Islet of Langerhans (tissue), 1 donor: ENCODE data around the gene DNMBP.
"Not testable (repeated sequence)": the region's sequence is repeated elsewhere in the genome, so short reads cannot be mapped to it uniquely, and the experiment has no call there.

ENCODE experiments used
- FAIRE-seq: peaks from one replicate; lab custom pipeline; 2011; peaks lifted over from hg19 to GRCh38; lab: Jason Lieb, UNC

DNMBP gene

GRCh38 chr10:100020142-100020885 lies 10.6 kb upstream of the DNMBP start:
- no peak for FAIRE-seq

- FAIRE-seq, result no peak
Observed at GRCh38 chr10:100019787-100020141, 10.0 kb upstream of the DNMBP start.

GRCh38 chr10:100014071-100014762 lies 4.5 kb upstream of the DNMBP start:
- no peak for FAIRE-seq

GRCh38 chr10:100013621-100014020 lies 3.9 kb upstream of the DNMBP start:
- FAIRE-seq, result no peak

GRCh38 chr10:100011906-100012305 lies 2.2 kb upstream of the DNMBP start:
- FAIRE-seq, result not testable (repeated sequence)

- FAIRE-seq, result no peak
Observed at GRCh38 chr10:100009283-100009792, 409 bp downstream of the DNMBP start.

- no peak for FAIRE-seq
Observed at GRCh38 chr10:100008708-100009282, 952 bp downstream of the DNMBP start.

GRCh38 chr10:100008142-100008522 lies 1.6 kb downstream of the DNMBP start:
- no peak for FAIRE-seq

GRCh38 chr10:100007231-100008141 lies 2.3 kb downstream of the DNMBP start:
- FAIRE-seq, result no peak

GRCh38 chr10:100006243-100006886 lies 3.4 kb downstream of the DNMBP start:
- FAIRE-seq, result no peak

- no peak for FAIRE-seq
Observed at GRCh38 chr10:100004805-100005510, 4.8 kb downstream of the DNMBP start.

- no peak for FAIRE-seq
Observed at GRCh38 chr10:100000109-100000644, 9.6 kb downstream of the DNMBP start.

- FAIRE-seq, result no peak
Observed at GRCh38 chr10:99999319-100000108, 10.2 kb downstream of the DNMBP start.

GRCh38 chr10:99998889-99999288 lies 10.9 kb downstream of the DNMBP start:
- no peak for FAIRE-seq

GRCh38 chr10:99996671-99997648 lies 12.8 kb downstream of the DNMBP start:
- FAIRE-seq, result no peak

GRCh38 chr10:99995713-99996112 lies 14.0 kb downstream of the DNMBP start:
- no peak for FAIRE-seq

- no peak for FAIRE-seq
Observed at GRCh38 chr10:99995269-99995668, 14.5 kb downstream of the DNMBP start.

GRCh38 chr10:99994801-99995200 lies 14.9 kb downstream of the DNMBP start:
- no peak for FAIRE-seq
